ENCODE data around the gene PCDH1.

- TF ChIP-seq CTCF (IDR thresholded peaks at IDR 0.05) = peak in 3 of 4 donors; percentile 35 to 41 (median 36)
- no peak for TF ChIP-seq POLR2A (IDR thresholded peaks at IDR 0.05)
These were observed 52.2 kb downstream of the PCDH1 start for GRCh38 chr5:141825791-141826560.

Measured in right lobe of liver (tissue), 4 donors.